GM12892 (cell line): Measurements from ENCODE around the gene TTC9B.

ENCODE experiments used
- DNase-seq: peaks from one replicate; pipeline ENCODE4 v3.0.0; 2011; ENCODE audit not compliant: insufficient read length
- FAIRE-seq: peaks from 2 replicates; lab custom pipeline; 2011; peaks lifted over from hg19 to GRCh38; lab: Jason Lieb, UNC
- POLR2A ChIP-seq: IDR thresholded peaks from 2 replicates; pipeline ENCODE4 v1.6.1; 2011; ENCODE audit warnings: low read depth, low read length, control low read depth
- POLR2AphosphoS5 ChIP-seq: IDR thresholded peaks from 2 replicates; pipeline ENCODE4 v1.6.1; 2011; ENCODE audit warnings: low read depth, low read length, control low read depth
- TAF1 ChIP-seq: IDR thresholded peaks from 2 replicates; pipeline ENCODE4 v1.6.1; 2011; ENCODE audit warnings: low read depth, mild to moderate bottlenecking, control low read depth, low read length, borderline replicate concordance

The TTC9B gene

DNA sequence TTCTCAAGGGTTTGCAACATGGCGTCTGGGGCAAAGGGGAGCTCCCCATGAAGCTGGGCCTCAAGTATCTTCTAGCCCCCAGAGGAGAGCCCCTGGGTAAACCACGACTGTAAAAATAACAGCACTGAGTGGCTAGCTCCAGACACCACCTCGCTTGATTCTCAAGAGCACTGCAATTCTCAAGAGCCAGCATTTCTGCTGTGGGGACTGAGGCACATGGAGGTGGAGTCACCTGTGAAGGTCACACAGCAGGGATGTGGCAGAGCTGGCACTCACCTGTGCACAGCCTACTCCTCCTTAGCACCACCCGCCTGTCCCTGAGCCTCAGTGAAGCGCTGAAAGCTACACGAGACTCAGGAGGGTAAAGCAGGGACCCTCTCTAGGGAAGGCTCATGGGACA lies 29.0 kb upstream of the TTC9B start:
- TF ChIP-seq POLR2AphosphoS5: no peak
- TF ChIP-seq TAF1: no peak
- TF ChIP-seq POLR2A: no peak
- DNase-seq: no peak
- FAIRE-seq: no peak

DNA sequence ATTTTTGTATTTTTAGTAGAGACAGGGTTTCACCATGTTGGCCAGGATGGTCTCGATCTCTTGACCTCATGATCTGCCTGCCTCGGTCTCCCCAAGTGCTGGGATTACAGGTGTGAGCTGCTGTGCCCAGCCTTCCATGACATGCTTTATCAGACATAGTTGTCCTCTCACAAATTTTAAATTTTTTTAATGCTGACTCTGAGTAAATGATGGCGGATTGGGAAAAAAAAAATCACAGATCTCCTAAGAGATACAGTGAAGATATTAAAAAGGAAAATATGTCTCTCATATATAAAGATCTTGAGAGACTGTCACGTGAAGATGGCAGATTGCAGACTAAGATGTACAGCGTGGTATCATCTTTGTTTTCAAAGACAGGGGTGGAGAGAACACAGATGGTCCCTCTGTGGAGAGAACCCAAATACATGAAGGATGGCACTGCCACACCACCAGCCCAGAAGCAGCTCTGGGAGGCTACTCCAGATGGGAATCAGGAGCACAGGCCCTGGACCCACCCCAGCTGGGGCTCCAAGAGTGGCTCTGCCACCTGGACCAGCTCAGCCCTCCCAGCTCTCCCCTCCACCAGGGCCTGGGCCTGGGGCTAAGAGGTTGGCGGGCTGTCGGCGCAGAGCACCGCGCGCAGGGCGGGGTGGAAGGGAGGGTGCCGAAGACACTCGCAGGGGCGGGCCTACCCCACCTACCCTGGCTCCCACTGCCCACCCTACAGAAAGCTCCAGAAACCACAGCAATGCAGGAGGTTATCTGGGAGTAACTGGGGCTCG lies 28.3 kb upstream of the TTC9B start:
- TF ChIP-seq TAF1 (no peak), POLR2A (no peak), POLR2AphosphoS5 (no peak)
- DNase-seq (no peak), FAIRE-seq (no peak)

DNA sequence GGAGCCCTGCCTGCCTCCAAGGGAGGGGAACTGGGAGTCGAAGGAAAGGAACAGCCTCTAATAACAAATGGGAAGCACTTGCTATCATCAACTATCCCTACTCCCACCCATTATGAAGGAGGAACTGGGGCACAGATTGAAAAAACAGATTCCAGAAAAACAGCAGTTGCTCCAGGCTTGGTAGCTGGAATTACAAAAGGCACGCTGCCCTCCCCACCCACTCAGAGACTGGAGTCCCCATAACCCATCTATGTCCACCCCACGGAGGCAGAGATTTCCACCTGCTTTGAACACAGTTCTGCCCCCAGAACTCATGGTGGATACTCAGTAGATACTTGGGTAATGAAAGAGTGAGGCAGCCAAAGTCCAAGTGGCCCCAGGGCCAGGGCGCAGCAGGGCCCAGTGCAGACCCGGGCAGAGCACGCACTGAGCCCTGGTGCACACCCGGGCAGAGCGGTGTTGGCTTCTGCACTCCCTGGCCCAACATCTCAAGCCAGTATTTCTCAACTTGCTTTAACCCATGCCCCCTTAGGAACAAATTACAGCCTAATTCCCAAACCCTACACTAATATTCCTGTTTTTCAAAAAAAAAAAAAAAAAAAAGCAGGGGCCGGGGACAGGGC lies 27.4 kb upstream of the TTC9B start:
- FAIRE-seq (no peak), DNase-seq (no peak)
- TF ChIP-seq TAF1: no peak

DNA sequence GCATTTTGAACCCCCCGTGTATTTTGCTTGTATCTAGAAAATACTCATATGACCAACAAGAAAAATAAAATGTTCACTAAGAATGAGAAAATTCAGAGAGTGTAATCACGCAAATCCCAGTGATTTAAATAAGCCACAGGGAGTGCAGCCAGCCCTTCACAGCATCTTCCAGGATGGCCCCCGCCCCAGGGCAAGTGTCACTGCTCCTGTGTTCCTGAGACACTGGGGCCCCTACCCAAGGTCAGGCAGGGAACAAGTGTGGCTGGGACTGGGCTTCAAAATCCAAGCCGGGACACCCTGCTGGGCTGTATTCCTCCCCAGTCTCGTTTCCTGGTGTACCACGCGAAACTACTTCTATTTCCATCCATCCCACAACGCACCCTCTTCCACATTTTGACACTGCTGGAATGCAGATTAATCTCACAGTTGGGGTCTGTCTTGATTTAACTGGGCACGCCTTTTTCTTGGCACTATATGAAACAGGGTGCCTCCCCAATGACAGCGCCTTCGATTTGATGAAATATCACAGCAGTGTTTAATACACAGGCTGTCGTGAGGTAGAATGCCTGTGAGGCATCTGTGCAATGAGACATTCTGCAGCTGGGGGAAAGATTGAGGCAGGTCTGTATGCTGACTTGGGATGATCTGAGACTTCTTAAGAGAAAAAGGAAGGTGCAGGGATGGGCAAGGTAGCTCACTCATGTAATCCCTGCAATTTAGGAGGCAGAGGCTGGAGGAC lies 26.6 kb upstream of the TTC9B start:
- DNase-seq: no peak
- FAIRE-seq: no peak
- TF ChIP-seq POLR2A (no peak), TAF1 (no peak), POLR2AphosphoS5 (no peak)

DNA sequence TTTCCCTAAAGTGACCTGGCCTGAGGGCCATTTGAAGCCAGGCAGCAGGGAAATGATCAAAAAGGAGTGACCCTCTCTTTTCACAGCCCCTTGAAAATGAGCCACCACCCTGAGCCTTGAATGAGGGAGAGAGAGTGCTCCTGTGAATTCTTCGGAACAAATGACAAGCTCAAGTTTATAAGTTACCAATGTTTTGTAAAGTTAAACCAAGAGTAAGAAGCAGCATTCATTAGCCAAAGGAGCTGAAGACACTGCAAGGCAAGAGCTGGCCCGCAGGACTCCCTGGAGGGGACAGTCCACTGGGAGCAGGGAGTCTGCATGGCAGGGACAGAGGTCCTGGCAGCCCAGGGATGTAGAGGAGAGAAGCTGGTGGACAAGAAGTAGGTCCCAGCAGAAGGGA lies 25.0 kb upstream of the TTC9B start:
- TF ChIP-seq POLR2A (no peak), TAF1 (no peak), POLR2AphosphoS5 (no peak)

DNA sequence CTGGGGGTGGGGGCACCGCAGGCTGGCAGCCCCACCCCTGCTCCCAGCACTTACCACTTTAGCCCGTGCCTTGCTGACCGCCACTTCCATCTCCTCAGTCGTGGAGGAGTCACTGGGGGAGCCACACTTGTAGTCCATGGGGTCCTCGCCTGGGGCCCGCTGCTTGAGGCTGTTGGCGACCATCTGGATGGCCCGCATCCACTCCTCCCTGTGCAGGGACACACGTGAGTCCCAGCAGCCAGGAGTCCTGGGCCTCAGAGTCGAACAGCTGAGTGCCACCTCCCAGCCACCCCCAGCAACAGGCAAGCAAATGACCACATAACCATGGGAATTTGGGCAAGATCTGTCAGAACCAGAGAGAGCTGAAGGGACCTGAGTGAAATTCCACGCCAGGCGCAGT lies 24.3 kb upstream of the TTC9B start:
- no peak for DNase-seq
- TF ChIP-seq TAF1 (no peak), POLR2AphosphoS5 (no peak), POLR2A (no peak)
- FAIRE-seq: no peak

More for the DNA sequence above, 25.0 kb upstream of the TTC9B start:
- no peak for DNase-seq
- FAIRE-seq: no peak

DNA sequence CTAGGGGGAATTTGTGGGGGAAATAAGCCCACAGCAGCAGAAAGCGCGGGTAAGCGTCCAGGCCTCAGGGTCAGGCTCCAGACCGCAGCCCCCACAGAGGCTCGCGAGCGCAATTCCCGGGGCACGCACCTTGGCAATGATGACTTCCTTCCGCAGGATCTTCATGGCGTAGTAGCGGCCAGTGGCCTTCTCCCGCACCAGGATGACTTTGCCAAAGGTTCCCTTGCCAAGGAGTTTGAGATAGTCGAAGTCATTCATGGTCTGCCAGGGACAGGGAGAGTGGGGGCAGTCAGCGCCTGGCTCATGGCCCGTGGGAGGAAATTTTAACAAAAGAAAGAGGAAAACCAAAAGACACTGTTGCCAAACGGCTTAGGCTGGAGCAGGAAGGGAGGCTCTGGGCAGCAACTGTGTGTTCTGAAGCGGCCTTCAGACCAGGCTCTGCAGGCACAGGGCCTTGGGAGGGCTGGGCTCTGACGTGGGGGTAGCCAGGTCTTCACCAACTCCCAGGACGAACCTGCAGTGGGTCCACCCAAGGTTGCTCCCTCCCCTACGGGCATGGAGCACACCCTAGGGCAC lies 23.7 kb upstream of the TTC9B start:
- no peak for FAIRE-seq
- TF ChIP-seq POLR2AphosphoS5: no peak
- no peak for TF ChIP-seq POLR2A
- no peak for TF ChIP-seq TAF1
- DNase-seq: no peak

DNA sequence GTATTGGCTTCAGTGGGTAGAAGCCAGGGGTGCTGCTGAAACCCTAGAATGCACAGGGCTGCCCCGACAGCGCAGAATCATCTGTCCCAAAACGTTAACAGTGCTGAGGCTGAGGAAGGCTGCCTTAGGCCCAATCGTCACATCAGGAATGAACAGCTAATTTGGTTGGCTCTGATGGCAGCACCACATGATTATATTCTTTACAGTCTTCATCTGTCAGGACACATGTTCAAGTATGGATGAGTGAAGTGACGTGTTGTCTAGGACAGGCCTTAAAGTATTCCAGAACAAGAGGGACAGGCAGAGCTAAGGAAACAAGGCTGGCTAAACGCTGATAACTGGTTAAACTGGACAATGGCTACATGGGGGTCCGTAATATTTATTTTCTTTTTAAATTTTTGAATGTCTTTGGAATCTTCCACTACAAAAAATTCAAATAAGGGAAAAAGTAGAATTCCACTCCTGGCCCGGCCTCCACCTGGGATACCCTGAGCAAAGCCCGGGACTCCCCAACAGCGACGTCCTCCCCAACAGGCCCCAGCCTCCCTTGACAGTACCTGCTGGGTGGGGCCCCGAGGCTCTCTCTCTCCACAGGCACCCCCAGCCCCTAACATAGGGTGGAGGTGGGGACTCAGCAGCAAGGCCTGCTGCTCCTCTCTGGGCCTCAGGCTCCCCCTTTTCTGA lies 23.1 kb upstream of the TTC9B start:
- DNase-seq (no peak), FAIRE-seq (no peak)
- TF ChIP-seq POLR2AphosphoS5 (no peak), POLR2A (no peak), TAF1 (no peak)

DNA sequence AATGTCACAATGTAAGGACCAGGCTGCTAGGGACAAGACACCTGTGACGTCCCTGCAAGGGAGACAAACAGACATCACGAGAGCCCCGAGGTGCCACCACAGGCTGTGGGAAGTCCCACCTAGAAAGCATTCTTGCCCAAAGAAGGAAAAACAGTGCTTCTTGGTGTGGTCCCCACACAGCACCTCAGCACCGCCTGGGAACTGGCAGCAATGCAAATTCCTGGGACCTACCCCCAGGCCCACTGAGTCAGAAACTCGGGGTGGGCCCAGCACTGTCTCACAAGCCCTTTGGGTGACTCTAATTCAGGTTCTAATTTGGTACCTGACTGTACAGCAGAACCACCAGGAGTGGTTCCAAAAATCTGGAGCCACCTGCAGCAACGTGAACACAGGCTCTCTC lies 22.1 kb upstream of the TTC9B start:
- TF ChIP-seq POLR2A: no peak
- TF ChIP-seq POLR2AphosphoS5: no peak
- TF ChIP-seq TAF1: no peak
- no peak for FAIRE-seq
- DNase-seq: no peak

DNA sequence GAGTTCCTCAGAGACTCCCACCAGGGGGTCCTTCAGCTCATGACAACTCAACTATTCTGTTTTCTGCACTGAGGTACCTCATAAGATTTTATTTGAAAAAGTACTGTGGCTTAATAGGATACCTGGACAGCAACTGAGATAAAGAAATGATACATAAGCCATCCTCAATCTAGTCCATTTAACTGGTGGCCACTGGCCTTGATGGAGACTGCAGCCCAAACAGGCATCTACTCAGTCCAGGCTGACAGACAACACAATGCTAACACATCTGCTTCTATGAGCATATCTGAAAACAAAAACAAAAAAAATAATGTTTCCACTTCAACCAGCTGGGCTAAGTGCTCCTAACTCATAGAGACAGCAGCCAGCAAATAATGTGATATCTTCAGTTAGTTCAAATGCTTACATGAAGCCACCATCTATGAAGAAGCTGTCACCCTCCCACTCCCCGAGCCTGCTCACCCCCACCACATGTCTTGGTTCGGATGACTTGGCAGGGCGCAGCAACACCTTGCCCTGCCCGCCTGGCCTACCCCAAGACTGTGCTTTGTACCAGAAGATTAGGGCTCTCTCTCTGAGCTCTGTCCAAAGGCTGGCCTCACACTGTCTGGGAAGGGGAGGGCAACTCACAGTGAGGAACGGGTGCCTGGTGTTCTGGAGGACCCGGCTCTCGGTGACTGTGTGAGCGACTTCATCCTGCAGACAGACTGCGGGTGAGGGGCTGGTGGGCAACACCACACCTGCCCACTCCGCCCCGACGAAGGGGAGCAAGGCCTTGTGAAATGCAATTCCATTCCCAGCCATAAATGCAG lies 21.4 kb upstream of the TTC9B start:
- FAIRE-seq (no peak), DNase-seq (no peak)
- TF ChIP-seq TAF1 (no peak), POLR2AphosphoS5 (no peak), POLR2A (no peak)

DNA sequence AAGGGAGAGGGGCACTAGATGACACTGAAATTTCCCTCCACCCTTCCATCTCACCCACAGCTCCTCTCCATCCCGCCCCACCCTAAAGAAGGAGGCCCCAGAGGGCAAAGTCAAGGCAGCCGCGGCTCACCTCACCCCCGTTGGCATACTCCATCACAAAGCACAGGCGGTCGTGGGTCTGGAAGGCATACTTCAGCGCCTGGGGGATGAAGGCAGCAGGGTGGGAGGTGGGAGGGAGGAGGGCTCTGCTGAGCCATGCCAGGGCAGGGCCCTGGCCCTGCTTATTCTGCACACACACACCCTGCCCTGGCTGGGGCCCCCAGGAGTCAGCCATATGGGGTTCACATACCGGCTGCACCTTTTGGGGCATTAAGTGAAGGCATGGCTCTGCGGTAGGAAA lies 20.6 kb upstream of the TTC9B start:
- no peak for TF ChIP-seq TAF1
- no peak for TF ChIP-seq POLR2AphosphoS5
- no peak for TF ChIP-seq POLR2A
- FAIRE-seq (no peak), DNase-seq (no peak)
